DMS153 treated with DMSO at 0.1 percent for 48 hours (cell line): ENCODE data around the gene LAMA1.

Source experiments
- DNase-seq: peaks from one replicate; lab custom pipeline; 2025; ENCODE audit not compliant: unreplicated experiment; lab: John Stamatoyannopoulos, UW

LAMA1 gene

DNA sequence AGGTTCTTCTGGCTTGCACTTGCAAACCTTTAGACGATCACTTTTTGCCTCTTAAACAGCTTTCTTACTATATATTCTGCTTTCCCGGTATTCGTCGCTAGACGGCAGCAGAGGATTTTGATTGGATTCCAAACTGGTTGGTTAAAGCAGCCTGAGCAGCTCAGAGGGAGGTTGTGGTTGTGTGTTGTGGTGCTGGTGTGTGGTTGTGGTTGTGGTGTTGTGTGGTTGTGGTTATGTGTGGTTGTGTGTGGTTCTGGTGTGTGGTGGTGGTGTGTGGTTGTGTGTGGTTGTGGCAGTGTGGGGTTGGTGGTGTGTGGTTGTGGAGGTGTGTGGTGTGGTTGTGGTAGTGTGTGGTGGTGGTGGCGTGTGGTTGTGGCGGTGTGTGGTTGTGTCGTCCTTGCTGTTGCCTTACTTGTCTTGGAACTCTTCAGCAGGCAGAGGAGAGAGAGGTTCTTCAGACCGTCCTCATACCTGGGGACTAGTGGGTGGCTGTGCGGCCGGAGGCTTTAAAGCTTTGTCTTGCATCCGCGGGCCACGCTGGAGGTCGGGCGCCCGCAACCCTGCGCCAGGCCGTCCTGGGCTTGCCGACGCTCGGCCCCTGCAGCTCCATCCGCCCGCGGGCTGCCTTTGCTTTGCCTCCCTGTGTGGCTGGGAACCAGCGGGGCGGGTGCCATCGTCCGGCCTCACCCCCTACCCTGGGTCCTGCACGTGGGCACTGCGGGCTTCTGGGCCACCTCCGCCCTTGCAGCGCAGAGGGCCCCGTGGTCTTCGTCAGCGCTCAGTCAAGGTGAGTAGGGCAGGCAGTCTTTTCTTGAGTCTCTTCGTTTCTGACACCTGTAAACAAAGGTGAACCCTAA is 197.3 kb downstream of the LAMA1 start:
- peak; percentile 36 for DNase-seq

DNA sequence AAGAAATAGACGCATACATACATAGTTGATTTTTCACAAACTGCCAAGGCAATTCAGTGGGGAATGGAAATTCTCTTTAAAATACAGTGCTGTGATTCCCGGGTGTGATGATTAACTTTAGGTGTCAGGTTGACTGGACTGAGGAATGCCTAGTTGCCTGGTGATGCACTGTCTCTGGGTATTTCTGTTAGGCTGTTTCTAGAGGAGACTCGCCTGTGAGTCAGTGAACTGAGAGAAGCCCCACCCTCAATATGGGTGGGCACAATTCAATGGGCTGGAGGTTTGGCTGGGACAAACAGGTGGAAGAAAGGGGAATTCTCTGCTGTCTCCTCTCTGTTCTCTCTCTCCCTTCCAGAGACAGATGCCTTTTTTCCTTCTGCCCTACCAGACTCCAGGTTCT is 200.5 kb downstream of the LAMA1 start:
- no peak for DNase-seq

DNA sequence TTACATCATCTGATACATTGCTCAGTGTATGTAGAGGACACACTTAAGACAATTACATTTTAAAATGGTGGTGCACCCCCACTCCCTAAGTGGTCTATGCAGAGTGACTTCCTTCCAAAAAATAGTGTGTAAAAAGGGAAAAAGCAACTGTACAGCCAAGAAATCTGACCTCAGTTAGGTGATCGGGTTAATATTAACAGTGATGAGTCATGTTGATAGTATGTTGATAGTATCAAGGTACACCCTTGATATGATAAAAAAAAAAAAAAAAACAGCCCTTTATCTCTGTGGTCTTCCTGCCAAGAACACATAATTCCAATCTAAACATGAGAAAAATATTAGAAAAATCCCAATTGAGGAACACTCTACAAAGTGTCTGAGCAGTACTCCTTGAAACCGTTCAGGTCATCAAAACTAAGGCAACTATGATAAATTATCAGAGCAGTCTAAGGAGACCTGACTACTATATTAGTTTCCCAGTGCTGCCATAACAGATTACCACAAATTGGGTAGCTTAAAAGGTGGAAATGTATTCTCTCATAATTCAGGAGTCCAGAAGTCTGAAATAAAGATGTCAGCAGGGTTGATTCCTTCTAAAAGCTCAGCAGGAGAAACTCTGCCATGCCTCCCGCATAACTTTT is 216.2 kb downstream of the LAMA1 start:
- no peak for DNase-seq

DNA sequence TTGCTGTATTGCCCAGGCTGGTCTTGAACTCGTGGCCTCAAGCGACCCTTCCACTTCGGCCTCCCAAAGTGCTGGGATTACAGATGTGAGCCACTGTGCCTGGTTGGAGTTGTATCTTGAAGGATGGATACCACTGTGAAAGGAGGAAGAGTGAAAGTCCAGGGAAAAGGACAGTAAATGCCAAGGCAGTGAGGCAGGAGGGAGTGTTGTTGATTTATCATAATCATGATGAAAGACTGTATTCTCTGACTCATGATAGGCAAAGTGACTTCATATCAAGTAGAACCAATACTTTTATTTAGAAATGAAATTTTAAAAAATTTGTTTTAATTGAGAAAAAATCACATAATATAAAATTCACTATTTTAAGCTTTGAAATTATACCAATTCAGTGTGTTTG is 225.8 kb downstream of the LAMA1 start:
- no peak for DNase-seq
